ENCODE data around the gene KCNQ1. TPM values are rescaled to one million over a fixed set of nuclear protein-coding genes. Genes with fewer than 3 reads are reported as not detected.

The KCNQ1 gene
- polyA plus RNA-seq, 4 donors: 18.4 to 54.4 (median 21.3) TPM

DNA sequence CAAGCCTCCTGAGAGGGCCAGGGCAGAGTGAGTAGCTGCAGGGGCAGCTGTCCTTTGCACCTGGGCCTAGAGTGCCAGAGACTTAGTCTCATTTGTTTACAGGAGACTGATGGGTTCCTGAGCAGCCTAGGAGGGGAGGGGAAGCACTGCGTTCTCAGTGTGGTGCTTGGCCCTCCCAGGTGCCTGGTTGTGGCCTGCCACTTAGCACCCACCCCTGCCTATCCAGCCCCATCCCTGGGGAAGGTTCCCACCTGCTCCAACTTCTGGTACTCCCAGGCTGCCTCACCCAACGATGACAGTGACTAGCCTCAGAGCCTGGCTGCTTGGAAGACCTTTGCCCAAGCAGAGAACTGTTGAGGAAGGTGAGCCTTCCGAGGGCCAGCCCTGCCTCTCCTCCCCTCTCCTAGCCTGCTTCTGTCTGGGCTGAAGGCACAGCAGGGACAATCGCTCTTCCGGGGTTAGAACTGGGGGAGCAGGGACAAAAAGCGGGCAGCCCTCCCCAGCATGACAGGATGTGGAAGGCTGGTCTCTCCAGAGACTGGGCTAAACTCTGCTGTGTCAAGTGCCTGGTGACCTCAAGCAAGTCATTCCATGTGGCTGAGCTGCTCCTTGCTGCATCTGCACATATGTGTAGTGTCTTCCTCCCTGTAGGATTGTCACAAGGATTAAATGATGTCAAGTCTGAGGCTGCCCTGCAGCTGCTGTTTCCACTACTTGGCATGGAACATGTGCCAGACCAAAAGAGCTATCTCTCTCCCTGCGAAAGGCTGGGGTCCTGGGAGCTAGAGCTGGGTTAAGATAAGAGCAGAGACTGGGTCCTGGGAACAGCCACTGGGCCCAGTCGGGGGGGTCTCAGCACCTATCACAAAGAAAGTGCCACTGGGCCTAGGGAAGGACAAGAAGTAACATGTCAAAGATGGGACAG, 245.1 kb downstream of the KCNQ1 start:
- 54 to 63% (median 55%) methylated on average over 8 of the region's 8 CpGs for WGBS, 3 donors
- Histone ChIP-seq H3K36me3 (ENCODE audit: control insufficient read depth in 3 of 3, insufficient read depth in 2 of 3, low read depth in 1 of 3, low read length in 3 of 3) (peaks cover 0 to 91% (median 2%) of the 10 kb centered on the region in 3 donors), H3K27me3 (ENCODE audit: control insufficient read depth in 3 of 3, insufficient read depth in 3 of 3, low read length in 3 of 3) (no peaks in the 10 kb centered on the region), H3K27ac (ENCODE audit: low read depth in 1 of 3, low read length in 2 of 3) (peak overlapping the region in 1 of 3 donors; percentile 59), H3K4me1 (ENCODE audit: control insufficient read depth in 3 of 3, insufficient read depth in 2 of 3, low read depth in 1 of 3, low read length in 2 of 3) (peaks cover 0 to 78% (median 0%) of the 10 kb centered on the region in 3 donors), H3K4me3 (ENCODE audit: low read depth in 1 of 3, low read length in 3 of 3) (no peak overlapping the region), H3K9me3 (ENCODE audit: control insufficient read depth in 2 of 2, insufficient read depth in 1 of 2, low read depth in 1 of 2, low read length in 1 of 2) (no peaks in the 10 kb centered on the region)
- DNase-seq (peak; percentile 45 to 58), FAIRE-seq (no peak)

DNA sequence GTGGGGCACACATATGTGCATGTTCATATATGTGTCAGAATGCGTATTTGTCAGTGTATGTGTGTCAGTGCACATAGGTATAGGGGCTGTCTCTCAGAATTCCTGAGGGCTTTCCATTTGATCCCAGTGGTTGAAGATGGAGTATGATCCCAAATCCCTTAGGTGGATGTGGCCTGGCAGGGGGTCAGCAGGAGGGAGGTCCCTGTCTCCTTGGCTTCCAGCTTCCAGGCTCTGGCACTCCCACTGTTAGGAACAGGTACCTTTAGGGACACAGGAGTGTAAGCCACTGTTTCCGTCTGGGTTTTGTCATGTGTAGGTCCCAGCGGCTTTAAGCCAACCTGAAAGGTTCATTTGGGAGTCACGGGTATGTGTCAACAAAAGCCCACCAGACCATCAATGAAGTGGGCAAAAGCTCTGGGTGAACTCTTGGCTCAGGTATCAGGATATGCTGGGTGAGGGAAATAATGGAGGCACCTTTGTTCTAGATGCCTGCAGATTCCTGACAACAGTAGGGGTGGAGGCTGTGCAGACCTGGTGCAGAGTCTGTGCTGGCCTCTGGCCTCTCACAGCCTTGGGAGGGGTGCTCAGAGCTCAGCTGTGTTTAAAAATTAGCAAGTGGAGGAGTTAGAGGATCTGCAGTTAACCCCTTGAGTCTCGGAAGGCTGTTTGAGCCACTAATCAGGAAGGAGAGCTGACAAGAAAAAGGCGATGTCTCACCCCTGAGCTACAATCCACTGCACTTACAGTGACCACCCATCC, 246.0 kb downstream of the KCNQ1 start:
- Histone ChIP-seq H3K27me3 (ENCODE audit: control insufficient read depth in 3 of 3, insufficient read depth in 3 of 3, low read length in 3 of 3) (no peaks in the 10 kb centered on the region), H3K4me1 (ENCODE audit: control insufficient read depth in 3 of 3, insufficient read depth in 2 of 3, low read depth in 1 of 3, low read length in 2 of 3) (peaks cover 0 to 79% (median 0%) of the 10 kb centered on the region in 3 donors), H3K27ac (ENCODE audit: low read depth in 1 of 3, low read length in 2 of 3) (no peak overlapping the region), H3K9me3 (ENCODE audit: control insufficient read depth in 2 of 2, insufficient read depth in 1 of 2, low read depth in 1 of 2, low read length in 1 of 2) (no peaks in the 10 kb centered on the region), H3K4me3 (ENCODE audit: low read depth in 1 of 3, low read length in 3 of 3) (no peak overlapping the region), H3K36me3 (ENCODE audit: control insufficient read depth in 3 of 3, insufficient read depth in 2 of 3, low read depth in 1 of 3, low read length in 3 of 3) (peaks cover 0 to 87% (median 2%) of the 10 kb centered on the region in 3 donors)
- DNase-seq (peak in 1 of 2 donors; percentile 41), FAIRE-seq (no peak)
- WGBS, 3 donors: 89 to 92% (median 90%) methylated on average over 6 of the region's 6 CpGs

- no peak overlapping the region for H3K27ac ChIP-seq (ENCODE audit: low read depth in 1 of 3, low read length in 2 of 3)
- no peaks in the 10 kb centered on the region for H3K27me3 ChIP-seq (ENCODE audit: control insufficient read depth in 3 of 3, insufficient read depth in 3 of 3, low read length in 3 of 3)
- no peaks in the 10 kb centered on the region for H3K9me3 ChIP-seq (ENCODE audit: control insufficient read depth in 2 of 2, insufficient read depth in 1 of 2, low read depth in 1 of 2, low read length in 1 of 2)
- H3K4me1 ChIP-seq (ENCODE audit: control insufficient read depth in 3 of 3, insufficient read depth in 2 of 3, low read depth in 1 of 3, low read length in 2 of 3): peaks cover 0 to 79% (median 0%) of the 10 kb centered on the region in 3 donors
- H3K4me3 ChIP-seq (ENCODE audit: low read depth in 1 of 3, low read length in 3 of 3): no peak overlapping the region
- no peak for FAIRE-seq
- H3K36me3 ChIP-seq (ENCODE audit: control insufficient read depth in 3 of 3, insufficient read depth in 2 of 3, low read depth in 1 of 3, low read length in 3 of 3): peaks cover 0 to 84% (median 2%) of the 10 kb centered on the region in 3 donors
- no peak for DNase-seq
- 78 to 86% (median 82%) methylated on average over 3 of the region's 3 CpGs for WGBS, 3 donors
These were observed 246.6 kb downstream of the KCNQ1 start for GRCh38 chr11:2691355-2691761.

DNA sequence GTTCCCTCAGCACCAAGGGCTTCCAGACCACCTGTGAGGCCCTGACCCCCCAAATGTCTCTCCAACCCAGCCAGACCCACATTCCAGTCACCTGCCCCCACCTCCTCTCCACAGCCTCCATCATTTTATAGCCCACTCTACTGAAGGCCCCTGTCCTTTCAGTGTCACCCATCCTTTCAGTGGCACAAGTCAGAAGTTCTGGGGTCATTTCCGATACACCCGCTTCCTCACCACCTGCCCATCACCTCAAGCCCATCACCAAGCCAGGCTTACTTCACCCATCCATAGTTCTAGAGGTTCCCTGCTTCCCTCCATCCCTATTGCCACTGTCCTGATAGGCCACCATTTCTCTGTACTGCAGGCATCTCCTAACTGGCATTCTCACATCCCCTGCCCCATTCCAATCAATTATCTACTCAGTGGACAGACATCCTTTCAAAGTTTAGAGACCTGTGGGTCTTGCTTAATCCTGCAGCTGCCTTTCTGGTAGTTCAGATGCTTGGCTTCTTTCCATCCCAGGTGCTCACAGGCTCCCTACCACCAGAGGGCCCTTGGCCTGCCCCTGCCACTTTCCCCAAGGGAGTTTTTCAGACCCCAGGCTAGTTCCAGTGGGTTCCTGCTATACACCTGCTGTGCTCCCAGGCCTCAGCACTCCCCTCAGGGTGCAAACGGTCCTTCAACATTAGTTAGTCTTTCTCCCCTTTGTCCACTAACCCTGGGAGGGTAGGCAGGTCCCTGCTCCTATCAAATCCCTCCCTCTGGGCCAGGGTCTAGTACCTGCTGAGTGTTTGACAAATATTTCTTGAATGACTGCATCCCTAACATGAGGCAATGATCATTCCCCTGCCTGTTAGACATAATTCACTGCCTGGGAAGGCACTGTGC, 247.4 kb downstream of the KCNQ1 start:
- FAIRE-seq (no peak), DNase-seq (peak in 1 of 2 donors; percentile 54)
- H3K9me3 ChIP-seq (ENCODE audit: control insufficient read depth in 2 of 2, insufficient read depth in 1 of 2, low read depth in 1 of 2, low read length in 1 of 2): no peaks in the 10 kb centered on the region
- no peak overlapping the region for H3K27ac ChIP-seq (ENCODE audit: low read depth in 1 of 3, low read length in 2 of 3)
- 75 to 84% (median 82%) methylated on average over 3 of the region's 3 CpGs for WGBS, 3 donors
- H3K27me3 ChIP-seq (ENCODE audit: control insufficient read depth in 3 of 3, insufficient read depth in 3 of 3, low read length in 3 of 3): no peaks in the 10 kb centered on the region
- peaks cover 0 to 75% (median 2%) of the 10 kb centered on the region in 3 donors for H3K36me3 ChIP-seq (ENCODE audit: control insufficient read depth in 3 of 3, insufficient read depth in 2 of 3, low read depth in 1 of 3, low read length in 3 of 3)
- no peak overlapping the region for H3K4me3 ChIP-seq (ENCODE audit: low read depth in 1 of 3, low read length in 3 of 3)
- H3K4me1 ChIP-seq (ENCODE audit: control insufficient read depth in 3 of 3, insufficient read depth in 2 of 3, low read depth in 1 of 3, low read length in 2 of 3): peaks cover 0 to 77% (median 0%) of the 10 kb centered on the region in 3 donors

DNA sequence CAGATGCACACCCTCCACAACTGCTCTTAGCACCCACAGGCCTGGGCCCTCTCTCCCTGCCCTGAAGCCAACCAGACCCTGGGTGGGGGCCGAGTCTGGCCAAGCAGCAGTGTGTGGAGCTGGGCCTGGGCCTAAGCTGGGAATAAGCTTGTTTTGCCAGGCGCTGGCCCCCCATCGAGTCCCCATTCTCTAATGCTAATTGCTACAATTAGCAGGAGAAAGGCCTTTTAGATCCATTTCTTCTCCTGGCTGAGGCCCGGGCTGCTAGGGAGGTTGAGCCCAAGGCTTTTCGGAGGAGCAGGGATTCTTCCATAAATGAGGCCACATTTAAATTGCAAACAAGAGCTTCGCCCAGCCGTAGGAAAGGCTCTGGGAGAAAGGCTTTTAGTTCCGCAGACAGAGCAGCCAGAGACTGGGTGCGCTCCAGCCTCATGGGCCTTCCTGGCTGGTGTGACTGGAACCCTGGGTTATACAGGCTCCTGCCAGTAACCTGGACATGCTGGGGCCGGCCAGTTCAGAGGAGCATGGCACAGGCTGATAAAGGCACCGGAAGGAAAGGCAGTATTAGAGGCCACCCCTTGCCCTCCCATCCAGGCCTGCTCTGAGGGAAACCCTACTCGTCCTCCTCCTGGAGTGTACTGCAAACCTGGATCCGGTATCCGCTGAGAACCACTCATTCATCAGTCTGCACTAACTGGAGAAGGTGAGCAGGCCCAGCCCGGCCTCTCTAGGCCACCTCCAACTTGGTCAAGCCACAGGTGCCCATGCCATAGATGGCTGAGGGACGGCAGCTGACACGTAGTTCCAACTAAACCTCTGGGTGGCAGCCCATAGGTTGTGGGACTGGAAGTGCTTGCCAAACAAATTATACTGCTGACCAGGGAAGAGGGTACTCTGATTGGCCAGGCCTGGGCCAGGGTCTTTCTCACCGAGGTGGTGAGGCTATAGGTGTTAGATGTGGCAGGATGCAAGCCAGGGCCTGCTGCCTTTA, 248.8 kb downstream of the KCNQ1 start:
- no peak overlapping the region for H3K27ac ChIP-seq (ENCODE audit: low read depth in 1 of 3, low read length in 2 of 3)
- WGBS, 3 donors: 78 to 84% (median 81%) methylated on average over 18 of the region's 18 CpGs
- FAIRE-seq: no peak
- peaks cover 0 to 64% (median 0%) of the 10 kb centered on the region in 3 donors for H3K36me3 ChIP-seq (ENCODE audit: control insufficient read depth in 3 of 3, insufficient read depth in 2 of 3, low read depth in 1 of 3, low read length in 3 of 3)
- H3K4me1 ChIP-seq (ENCODE audit: control insufficient read depth in 3 of 3, insufficient read depth in 2 of 3, low read depth in 1 of 3, low read length in 2 of 3): peaks cover 0 to 64% (median 0%) of the 10 kb centered on the region in 3 donors
- H3K27me3 ChIP-seq (ENCODE audit: control insufficient read depth in 3 of 3, insufficient read depth in 3 of 3, low read length in 3 of 3): no peaks in the 10 kb centered on the region
- no peak overlapping the region for H3K4me3 ChIP-seq (ENCODE audit: low read depth in 1 of 3, low read length in 3 of 3)
- peaks cover 0 to under 1% of the 10 kb centered on the region in 2 donors for H3K9me3 ChIP-seq (ENCODE audit: control insufficient read depth in 2 of 2, insufficient read depth in 1 of 2, low read depth in 1 of 2, low read length in 1 of 2)
- no peak for DNase-seq

- no peak for FAIRE-seq
- Histone ChIP-seq H3K36me3 (ENCODE audit: control insufficient read depth in 3 of 3, insufficient read depth in 2 of 3, low read depth in 1 of 3, low read length in 3 of 3) (peaks cover 0 to 64% (median 0%) of the 10 kb centered on the region in 3 donors), H3K4me3 (ENCODE audit: low read depth in 1 of 3, low read length in 3 of 3) (no peak overlapping the region), H3K27ac (ENCODE audit: low read depth in 1 of 3, low read length in 2 of 3) (no peak overlapping the region), H3K9me3 (ENCODE audit: control insufficient read depth in 2 of 2, insufficient read depth in 1 of 2, low read depth in 1 of 2, low read length in 1 of 2) (peaks cover 0 to 7% of the 10 kb centered on the region in 2 donors), H3K4me1 (ENCODE audit: control insufficient read depth in 3 of 3, insufficient read depth in 2 of 3, low read depth in 1 of 3, low read length in 2 of 3) (peaks cover 0 to 55% (median 0%) of the 10 kb centered on the region in 3 donors), H3K27me3 (ENCODE audit: control insufficient read depth in 3 of 3, insufficient read depth in 3 of 3, low read length in 3 of 3) (no peaks in the 10 kb centered on the region)
- no peak for DNase-seq
- WGBS, 3 donors: 77 to 83% (median 78%) methylated on average over 7 of the region's 7 CpGs
These were observed 249.7 kb downstream of the KCNQ1 start for GRCh38 chr11:2694495-2694894.

All from small intestine (tissue), 7 donors.